Measurements from ENCODE around the gene TWNK.
"Not testable (repeated sequence)": the region's sequence is repeated elsewhere in the genome, so short reads cannot be mapped to it uniquely, and the experiment has no call there.

Gene TWNK

GRCh38 chr10:101031796-101032636 is 44.7 kb downstream of the TWNK start:
- peak; percentile 55 for DNase-seq

DNA sequence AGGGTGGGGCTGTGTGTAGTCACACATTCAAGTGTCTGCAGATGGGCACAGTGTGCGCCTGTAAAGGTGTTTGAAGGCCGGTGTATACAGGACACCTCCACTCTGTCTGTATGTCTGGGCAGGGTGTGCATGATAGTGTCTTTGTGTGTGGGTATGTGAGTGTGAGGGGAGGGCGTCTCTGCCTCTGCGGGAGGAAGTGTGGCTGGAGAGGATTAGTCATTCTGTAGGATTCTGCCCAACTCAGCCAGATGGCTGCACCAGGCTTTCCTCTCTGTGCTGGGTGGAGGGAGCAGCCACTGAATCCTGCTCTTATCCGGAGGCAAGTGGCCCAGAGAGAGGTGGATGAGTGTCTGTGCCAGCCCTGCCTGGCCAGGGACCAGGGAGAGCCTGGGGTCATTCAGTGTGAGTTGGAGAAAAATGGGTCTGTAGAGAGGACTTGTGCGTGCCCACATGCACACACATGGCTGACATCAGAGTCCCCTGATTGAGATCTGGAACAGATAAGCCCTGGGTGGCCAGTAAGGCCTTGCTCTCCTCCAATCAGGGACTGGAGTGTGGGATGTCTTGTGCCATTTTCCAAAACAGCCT is 45.4 kb downstream of the TWNK start:
- DNase-seq, result peak; percentile 88

- no peak for DNase-seq
Measured at GRCh38 chr10:101033276-101033675, 45.9 kb downstream of the TWNK start.

GRCh38 chr10:101034404-101034803 is 47.1 kb downstream of the TWNK start:
- DNase-seq, result not testable (repeated sequence)

DNA sequence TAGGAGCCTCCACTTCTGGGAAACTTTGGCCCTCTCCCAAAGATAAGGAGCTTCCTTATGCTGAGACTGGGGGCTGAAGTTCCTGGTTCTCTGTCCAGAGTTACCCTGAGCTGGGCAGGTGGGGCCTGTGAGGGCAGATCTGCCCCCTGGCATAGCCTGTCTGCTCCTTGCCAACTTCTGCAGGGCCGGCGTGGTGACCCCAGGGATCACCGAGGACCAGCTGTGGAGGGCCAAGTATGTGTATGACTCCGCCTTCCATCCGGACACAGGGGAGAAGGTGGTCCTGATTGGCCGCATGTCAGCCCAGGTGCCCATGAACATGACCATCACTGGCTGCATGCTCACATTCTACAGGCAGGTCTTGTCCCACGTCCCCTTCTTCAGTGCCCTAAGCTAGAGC is 48.0 kb downstream of the TWNK start:
- DNase-seq, result no peak

GRCh38 chr10:101035916-101036702 is 48.8 kb downstream of the TWNK start:
- no peak for DNase-seq

DNA sequence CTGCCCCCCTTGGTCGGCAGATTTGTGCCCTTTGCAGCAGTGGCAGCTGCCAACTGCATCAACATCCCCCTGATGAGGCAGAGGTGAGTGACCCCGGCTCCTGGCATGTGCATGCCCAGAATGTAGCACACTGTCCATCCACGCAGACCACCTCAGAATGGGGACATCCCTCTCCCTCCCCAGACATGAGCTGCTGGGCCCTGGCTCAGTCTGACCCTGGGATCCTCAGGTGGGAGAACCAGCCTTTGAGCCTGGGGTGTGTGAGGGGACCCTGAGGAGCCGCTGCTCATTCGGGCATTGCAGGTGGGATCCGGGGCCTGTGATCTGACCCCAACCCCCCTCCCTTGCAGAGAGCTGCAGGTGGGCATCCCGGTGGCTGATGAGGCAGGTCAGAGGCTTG is 49.4 kb downstream of the TWNK start:
- DNase-seq, result no peak

GRCh38 chr10:101038484-101038883 is 51.1 kb downstream of the TWNK start:
- DNase-seq, result no peak

GRCh38 chr10:101040061-101040460 is 52.7 kb downstream of the TWNK start:
- DNase-seq, result no peak

DNA sequence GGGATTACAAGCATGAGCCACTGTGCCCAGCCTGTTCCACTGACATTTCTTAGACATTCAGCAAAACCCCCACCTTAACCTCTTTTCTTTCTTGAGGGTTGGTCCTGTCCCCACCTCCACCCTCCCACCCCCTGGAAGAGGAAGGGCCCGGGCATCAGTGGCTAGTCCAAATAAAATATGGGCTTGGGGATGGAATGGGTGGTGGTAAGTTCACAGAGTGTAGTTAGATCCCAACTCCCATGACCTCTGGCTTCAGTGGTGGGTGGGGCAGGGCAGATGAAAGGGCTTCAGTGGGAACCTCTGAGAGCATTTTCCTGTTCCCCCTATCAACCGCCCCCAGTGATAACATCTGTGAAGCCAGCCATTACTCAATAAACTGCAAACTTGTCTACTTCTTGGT is 53.5 kb downstream of the TWNK start:
- DNase-seq, result no peak

GRCh38 chr10:101041252-101041761 is 54.0 kb downstream of the TWNK start:
- DNase-seq, result peak; percentile 82

DNA sequence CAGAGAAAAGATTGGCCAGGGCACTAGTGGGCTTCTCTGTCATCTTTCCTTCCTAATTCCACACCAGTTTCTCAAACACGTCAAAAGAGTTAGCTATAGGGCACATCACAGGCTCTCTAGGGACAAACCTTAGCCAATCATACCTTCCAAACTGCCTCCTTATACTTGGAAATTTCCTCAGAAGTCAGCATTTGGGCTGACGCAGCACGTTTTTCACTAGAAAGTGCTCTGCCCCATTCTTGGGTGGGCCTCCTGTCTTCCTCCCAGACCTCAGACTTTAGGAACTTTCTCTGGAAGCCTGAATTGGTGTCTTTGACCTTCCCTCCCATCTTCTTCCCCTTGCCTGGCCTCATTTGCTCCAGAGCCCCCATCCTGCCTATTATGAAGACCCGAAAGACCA is 54.8 kb downstream of the TWNK start:
- no peak for DNase-seq

- DNase-seq, result peak; percentile 98
Measured at GRCh38 chr10:101042667-101043362, 55.5 kb downstream of the TWNK start.

- no peak for DNase-seq
Measured at GRCh38 chr10:101043363-101043707, 56.0 kb downstream of the TWNK start.

Data from HCEC 1CT (cell line).